ENCODE data around the gene CBX1.

The CBX1 gene

GRCh38 chr17:48024149-48025039 is 76.9 kb downstream of the CBX1 start:
- DNase-seq, result peak; percentile 26

- peak; percentile 16 for DNase-seq
These were observed 77.7 kb downstream of the CBX1 start for GRCh38 chr17:48023400-48024148.

GRCh38 chr17:48022901-48023300 is 78.4 kb downstream of the CBX1 start:
- DNase-seq, result no peak

GRCh38 chr17:48021934-48022333 is 79.3 kb downstream of the CBX1 start:
- DNase-seq, result no peak

Measured in activated gamma-delta T cell treated with Interleukin-2 at 50 U/mL for 16 hours (primary cell).